Measurements from ENCODE around the gene NBDY. TPM values are rescaled to one million over a fixed set of nuclear protein-coding genes. Genes with fewer than 3 reads are reported as not detected.

The NBDY gene
- total RNA-seq, 2 experiments from 2014 or later: 5.4 to 32.9 TPM

GRCh38 chrX:56727531-56727930 lies 1.5 kb upstream of the NBDY start:
- Histone ChIP-seq H3K4me3 (ENCODE audit: low read depth, low read length, poor library complexity, severe bottlenecking) (no peak overlapping the region), H3K36me3 (ENCODE audit: insufficient read depth, low read length) (no peaks in the 10 kb centered on the region), H3K9me2 (ENCODE audit: insufficient read depth, low read length) (no peaks in the 10 kb centered on the region), H2AFZ (ENCODE audit: low read length) (peak overlapping the region; percentile 80; the same call in 1 of the 2 replicates), H3K27ac (ENCODE audit: low read depth, low read length, poor library complexity, severe bottlenecking) (no peak overlapping the region), H3K9me3 (ENCODE audit: low read length) (no peaks in the 10 kb centered on the region), H3K4me1 (ENCODE audit: insufficient read depth, low read length, poor library complexity, severe bottlenecking) (peaks cover 16% of the 10 kb centered on the region), H3K79me2 (ENCODE audit: insufficient read depth, low read depth, low read length) (peaks cover 34% of the 10 kb centered on the region), H4K20me1 (ENCODE audit: insufficient read depth, low read length) (no peaks in the 10 kb centered on the region), H3K4me2 (ENCODE audit: low read length) (peak overlapping the region; percentile 76; the same call in 1 of the 2 replicates)
- CTCF ChIA-PET (ENCODE audit: unreplicated experiment): interaction anchor here (1.2 kb wide), 1 partner anchor 18 kb away, joined by 3 read pairs; no protein-coding TSS in a partner anchor
- TF ChIP-seq CTCF (conservative IDR thresholded peaks at IDR 0.05; ENCODE audit: low read length) (no peak), EZH2phosphoT487 (IDR thresholded peaks at IDR 0.05; ENCODE audit: borderline replicate concordance, low read depth, low read length) (no peak)
- intact Hi-C loops (cut with micrococcal nuclease; ENCODE audit: unreplicated experiment): no loop called here
- DNase-seq (ENCODE audit: low spot score): no peak
- BruUV-seq (replicated peaks): no TSS peak
- POLR2A ChIA-PET: interaction anchor here (0.5 to 2.4 kb wide), 4 partner anchors 111 to 1239 kb away, joined by 3 to 6 read pairs (median 4); no protein-coding TSS in a partner anchor

GRCh38 chrX:56728321-56728720 lies 722 bp upstream of the NBDY start:
- peak overlapping the region; percentile 80; the same call in 1 of the 2 replicates for H2AFZ ChIP-seq (ENCODE audit: low read length)

More at GRCh38 chrX:56728321-56728720, 722 bp upstream of the NBDY start:
- H3K4me2 ChIP-seq (ENCODE audit: low read length): peak overlapping the region; percentile 76
- no peaks in the 10 kb centered on the region for H3K36me3 ChIP-seq (ENCODE audit: insufficient read depth, low read length)
- no TSS peak for BruUV-seq (replicated peaks)
- no peaks in the 10 kb centered on the region for H4K20me1 ChIP-seq (ENCODE audit: insufficient read depth, low read length)
- intact Hi-C loops (cut with micrococcal nuclease; ENCODE audit: unreplicated experiment): loop anchor here (2.0 kb wide), 1 partner anchor 164 kb away; no protein-coding TSS in a partner anchor
- H3K9me2 ChIP-seq (ENCODE audit: insufficient read depth, low read length): no peaks in the 10 kb centered on the region
- ChIA-PET POLR2A (interaction anchor here (0.5 to 2.4 kb wide), 8 partner anchors 24 to 1784 kb away, joined by 3 to 6 read pairs (median 3); partner anchors contain the start of gene MAGEH1), CTCF (ENCODE audit: unreplicated experiment) (interaction anchor here (1.2 kb wide), 1 partner anchor 19 kb away, joined by 3 read pairs; no protein-coding TSS in a partner anchor)
- H3K4me1 ChIP-seq (ENCODE audit: insufficient read depth, low read length, poor library complexity, severe bottlenecking): peaks cover 16% of the 10 kb centered on the region
- peak; percentile 38 for DNase-seq (ENCODE audit: low spot score)
- H3K4me3 ChIP-seq (ENCODE audit: low read depth, low read length, poor library complexity, severe bottlenecking): peak overlapping the region; percentile 85
- TF ChIP-seq CTCF (conservative IDR thresholded peaks at IDR 0.05; ENCODE audit: low read length) (no peak), EZH2phosphoT487 (IDR thresholded peaks at IDR 0.05; ENCODE audit: borderline replicate concordance, low read depth, low read length) (no peak)
- H3K79me2 ChIP-seq (ENCODE audit: insufficient read depth, low read depth, low read length): peaks cover 42% of the 10 kb centered on the region
- H3K27ac ChIP-seq (ENCODE audit: low read depth, low read length, poor library complexity, severe bottlenecking): no peak overlapping the region
- H3K9me3 ChIP-seq (ENCODE audit: low read length): no peaks in the 10 kb centered on the region
